Occipital lobe (tissue), 2 donors: ENCODE data around the gene PDE5A. TPM values are rescaled to one million over a fixed set of nuclear protein-coding genes. Genes with fewer than 3 reads are reported as not detected.
"Not testable (repeated sequence)": the region's sequence is repeated elsewhere in the genome, so short reads cannot be mapped to it uniquely, and the experiment has no call there.

Experiments
- DNase-seq: peaks from one replicate; lab custom pipeline; 2025; lab: John Stamatoyannopoulos, UW
- total RNA-seq: library from RNA; depleted of rRNA; stranded (reverse); fragments of >200 nt; gene quantifications from one replicate; pipeline ENCODE4 v1.2.3, GENCODE V29; 2014

PDE5A gene
- total RNA-seq, 1 donor from 2014 or later: 17.9 TPM

DNA sequence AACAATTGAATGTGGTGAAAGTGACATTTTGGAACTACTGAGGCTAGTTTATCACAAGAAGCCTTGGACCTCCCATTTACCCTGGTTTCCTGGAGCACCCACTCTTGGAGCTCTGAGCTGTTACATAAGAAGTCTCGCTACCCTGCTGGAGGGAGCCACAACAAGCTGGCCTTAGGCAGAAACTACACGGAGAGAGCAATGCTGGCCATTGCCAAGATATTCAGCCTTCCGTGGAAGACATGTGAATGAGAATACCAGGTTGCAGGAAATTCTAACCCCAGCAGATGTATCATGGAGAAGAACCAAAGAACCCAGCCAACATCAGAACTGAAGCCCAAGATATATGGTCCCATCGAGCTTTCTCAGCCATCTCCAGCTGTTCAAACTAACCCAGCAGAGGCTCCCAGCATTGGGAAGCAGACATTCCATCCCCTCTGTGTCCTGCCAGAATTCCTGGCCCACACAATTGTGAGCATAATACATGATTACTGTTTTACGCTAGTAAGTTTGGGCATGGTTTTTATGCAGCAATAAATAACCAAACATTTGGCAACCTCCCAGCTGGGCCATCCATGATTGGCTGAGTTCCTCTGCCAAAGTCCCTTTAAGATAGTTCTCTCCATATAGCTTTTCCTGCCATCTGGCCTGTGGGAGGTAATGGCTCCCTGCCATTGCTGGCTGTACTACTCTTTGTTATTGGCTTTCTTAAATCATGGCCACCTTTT is 17.9 kb upstream of the PDE5A start:
- peak; percentile 64 for DNase-seq

DNA sequence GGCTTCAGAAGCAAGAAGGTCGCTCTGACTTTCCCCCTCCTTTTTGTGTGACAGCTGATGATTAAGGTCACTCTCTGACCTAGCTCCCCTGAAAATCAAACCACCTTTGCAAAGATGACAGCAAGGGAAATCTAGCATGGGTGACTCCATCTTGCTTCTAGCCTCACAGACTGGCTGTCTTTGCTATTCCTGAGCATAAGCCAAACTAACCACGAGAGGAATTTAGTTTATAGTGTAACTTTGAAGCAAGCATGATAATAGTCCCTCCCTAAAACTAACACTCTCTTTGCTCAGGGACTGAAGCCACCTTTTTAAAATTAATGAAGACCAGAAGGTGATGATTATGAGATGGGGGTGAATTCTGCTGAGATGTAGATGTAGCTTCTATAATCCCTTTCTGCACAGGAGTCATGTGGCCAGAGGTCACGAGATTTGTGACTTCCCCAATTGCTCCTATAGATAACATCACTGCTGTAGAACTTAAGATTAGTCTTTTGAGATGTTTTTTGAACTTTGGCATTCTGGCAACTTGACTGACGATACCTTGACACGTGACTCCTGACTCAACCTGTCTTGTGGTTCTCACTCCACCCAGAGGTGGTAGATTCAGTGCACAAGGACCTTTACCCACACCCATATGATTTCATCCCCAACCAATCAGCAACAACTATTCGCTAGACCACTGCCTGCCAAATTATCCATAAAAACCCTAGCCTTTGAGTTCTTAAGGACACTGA is 14.9 kb upstream of the PDE5A start:
- DNase-seq: no peak

DNA sequence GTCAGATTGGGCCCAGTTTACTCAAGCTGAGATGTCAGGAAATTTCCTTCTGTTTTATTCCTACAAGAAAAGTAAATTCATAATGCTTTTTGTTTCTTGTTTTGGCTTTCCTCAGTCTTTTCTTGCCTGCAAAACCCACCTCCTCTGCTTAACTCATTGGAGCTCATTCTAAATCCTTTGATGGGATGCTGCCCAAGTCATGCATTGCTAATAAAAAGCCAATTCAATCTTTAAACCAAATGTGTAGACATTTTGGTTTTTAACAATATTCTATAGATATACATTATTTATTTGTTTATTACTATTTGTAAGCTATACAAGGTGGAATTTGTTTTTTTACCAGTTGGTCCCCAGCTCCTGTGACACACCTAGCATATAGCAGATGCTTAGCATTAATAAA is 13.2 kb upstream of the PDE5A start:
- DNase-seq: no peak

GRCh38 chr4:119638359-119638758 is 9.8 kb upstream of the PDE5A start:
- no peak for DNase-seq

DNA sequence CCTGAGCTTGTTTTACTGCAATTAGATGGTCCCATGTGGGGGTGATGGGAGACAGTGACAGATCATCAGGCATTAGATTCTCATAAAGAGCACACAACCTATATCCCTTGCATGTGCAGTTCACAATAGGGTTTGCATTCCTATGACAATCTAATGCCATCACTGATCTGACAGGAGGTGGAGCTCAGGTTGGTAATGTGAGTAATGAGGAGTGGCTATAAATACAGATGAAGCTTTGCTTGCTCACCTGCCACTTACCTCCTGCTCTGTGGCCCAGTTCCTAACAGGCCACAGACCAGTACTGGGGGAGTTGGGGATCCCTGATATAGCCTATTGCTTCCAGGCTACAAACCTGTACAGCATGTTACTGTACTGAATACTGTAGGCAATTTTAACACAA is 8.2 kb upstream of the PDE5A start:
- not testable (repeated sequence) for DNase-seq

DNA sequence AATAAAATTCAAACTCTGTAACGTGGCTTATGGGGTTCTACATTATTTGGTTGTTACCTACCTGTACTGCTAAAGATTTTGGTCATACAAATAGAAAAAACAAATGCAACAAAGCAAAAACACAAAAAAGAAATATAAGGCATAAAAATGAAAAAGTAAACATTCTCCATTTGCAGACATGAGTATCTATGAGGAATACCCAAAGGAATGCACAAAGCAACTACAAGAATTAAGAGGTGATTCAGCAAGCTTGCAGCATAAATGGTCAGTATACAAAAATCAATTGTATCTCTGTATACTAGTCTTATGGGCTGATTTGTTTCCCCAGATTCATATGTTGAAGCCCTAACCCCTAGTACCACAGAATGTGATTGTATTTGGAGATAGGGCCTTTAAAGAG is 3.6 kb upstream of the PDE5A start:
- no peak for DNase-seq

DNA sequence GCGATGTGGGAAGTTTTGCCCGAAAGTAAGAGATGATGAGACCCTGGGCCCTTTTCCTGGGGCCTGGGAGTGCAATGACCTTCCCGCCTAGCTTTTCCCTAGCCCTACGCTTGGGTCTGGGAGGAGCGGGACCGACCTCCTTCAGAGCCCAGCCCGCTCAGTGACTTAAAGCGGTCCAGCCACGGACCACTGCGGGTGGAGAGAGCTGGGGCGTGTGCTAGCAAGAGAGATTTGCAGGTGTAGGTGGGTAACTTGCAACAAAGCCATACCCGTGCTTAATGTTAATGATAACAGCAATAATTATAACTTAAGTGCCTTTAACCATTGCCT is 503 bp upstream of the PDE5A start:
- no peak for DNase-seq

- no peak for DNase-seq
Observed at GRCh38 chr4:119627267-119628255, 1.0 kb downstream of the PDE5A start.

- no peak for DNase-seq
Observed at GRCh38 chr4:119626943-119627266, 1.7 kb downstream of the PDE5A start.

GRCh38 chr4:119626420-119626819 is 2.2 kb downstream of the PDE5A start:
- no peak for DNase-seq

DNA sequence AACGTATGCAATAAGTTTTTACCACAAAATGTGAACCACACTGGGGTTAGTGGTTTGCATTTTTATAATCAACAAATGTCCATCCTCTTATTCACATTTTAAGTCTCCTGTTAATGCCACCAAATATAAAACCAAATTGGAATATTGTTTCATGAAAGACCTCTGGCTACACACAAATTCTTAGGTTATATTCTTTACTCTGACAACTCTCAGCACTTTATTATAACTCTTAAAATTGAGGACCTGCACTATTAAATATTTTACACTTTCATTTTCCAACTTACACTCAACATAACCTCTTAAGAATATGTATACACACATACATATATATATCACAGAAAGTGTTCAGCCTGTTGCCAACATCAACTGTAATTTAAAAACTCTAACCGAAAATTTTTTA is 2.8 kb downstream of the PDE5A start:
- DNase-seq: no peak

DNA sequence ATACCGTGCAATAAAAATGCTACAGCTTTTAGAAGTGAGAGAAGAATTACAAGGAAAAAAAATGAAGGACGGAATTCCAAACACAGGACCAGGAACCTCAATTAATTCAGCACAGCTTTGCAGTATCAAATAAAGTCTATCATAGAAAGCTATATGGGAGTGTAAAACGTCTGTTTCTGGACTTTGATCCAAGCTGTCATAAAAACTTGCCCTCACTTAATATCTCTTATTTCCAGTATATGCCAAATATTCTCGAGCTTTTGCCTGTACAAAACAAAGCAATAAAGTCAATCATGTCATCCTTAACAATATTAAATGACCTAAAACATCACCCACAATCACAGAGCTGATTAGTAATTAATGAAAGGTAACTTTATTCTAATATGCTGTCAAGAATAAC is 4.2 kb downstream of the PDE5A start:
- no peak for DNase-seq

DNA sequence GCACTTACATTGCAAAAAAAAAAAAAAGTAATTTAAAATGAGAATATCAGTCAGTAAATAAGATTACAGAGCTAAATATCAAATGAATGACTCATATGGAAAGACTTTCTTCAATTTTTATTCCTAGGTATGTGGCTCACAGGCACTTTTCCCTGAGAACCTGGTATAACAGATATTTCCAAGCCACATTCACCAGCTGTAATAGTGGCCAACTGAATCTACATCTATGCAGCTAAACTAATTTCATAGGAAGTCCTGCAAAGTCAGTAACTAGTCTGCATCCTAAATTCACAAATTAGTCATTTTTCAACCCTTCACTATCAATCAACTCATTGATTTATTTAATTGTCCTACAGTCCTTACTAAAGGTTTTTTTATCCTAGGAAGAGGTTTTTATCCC is 5.6 kb downstream of the PDE5A start:
- DNase-seq: no peak

GRCh38 chr4:119615068-119615719 is 13.4 kb downstream of the PDE5A start:
- no peak for DNase-seq

DNA sequence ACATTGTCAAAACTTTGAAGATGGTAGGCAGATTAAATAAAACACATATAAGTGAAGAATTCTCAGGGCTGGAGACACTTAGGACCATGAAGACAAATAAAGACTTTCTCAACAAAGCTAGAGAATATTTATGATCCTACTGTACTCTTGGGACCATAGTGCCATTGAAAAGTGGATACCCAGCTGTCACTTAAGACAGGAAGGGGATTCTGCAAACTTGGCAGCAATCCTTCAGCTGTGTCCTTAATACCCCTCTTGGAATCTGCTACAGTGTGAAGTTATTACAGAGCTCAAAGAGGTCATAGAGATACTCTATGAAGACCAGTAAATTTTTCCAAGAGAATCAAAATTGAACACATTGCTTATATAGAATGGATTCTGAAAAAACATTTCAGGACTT is 24.3 kb downstream of the PDE5A start:
- DNase-seq: no peak

- no peak for DNase-seq
Observed at GRCh38 chr4:119602366-119602765, 26.2 kb downstream of the PDE5A start.

- no peak for DNase-seq
Observed at GRCh38 chr4:119598521-119598920, 30.1 kb downstream of the PDE5A start.

DNA sequence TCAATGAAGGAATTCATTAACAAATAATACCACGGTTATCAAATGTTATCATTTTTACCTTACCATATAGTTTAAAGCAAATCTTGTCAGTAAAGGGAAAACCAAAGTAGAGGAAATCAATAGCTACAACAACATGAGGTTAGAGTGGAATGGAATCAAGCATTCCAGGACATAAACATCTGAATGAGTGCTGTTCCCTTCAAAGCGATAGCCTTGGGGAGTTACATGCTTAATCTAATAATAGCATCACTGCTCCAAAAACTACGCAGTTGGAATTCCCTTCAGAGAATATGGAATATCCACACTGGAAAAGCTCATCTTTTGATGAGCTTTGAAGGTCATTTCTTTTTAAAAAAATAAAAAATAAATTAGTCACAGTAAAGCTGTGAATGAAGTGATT is 31.2 kb downstream of the PDE5A start:
- no peak for DNase-seq

GRCh38 chr4:119593698-119594097 is 34.9 kb downstream of the PDE5A start:
- DNase-seq: no peak

- no peak for DNase-seq
Observed at GRCh38 chr4:119592830-119593229, 35.8 kb downstream of the PDE5A start.

GRCh38 chr4:119589165-119589564 is 39.4 kb downstream of the PDE5A start:
- DNase-seq: no peak

DNA sequence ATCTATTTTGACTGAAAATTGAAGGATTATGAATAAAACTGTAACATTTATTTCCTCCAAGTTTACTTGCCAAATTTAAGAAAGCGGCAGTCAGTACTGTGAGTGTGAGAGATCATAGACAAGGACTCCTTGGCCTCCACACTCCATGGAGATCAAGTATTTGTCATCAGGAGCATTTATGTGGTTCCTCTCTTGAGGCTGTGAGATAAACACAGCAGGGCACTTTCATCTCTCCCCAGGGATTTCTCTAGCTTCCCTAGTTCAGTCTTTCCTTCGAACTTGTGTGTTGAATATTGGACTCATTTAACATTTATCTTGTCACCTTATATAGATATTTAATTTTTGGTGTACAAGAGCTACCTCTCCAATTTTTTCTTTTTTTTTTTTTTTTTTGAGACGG is 40.8 kb downstream of the PDE5A start:
- no peak for DNase-seq
